Psoas muscle (tissue), 8 donors: Measurements from ENCODE around the gene C1QTNF8. TPM values are rescaled to one million over a fixed set of nuclear protein-coding genes. Genes with fewer than 3 reads are reported as not detected.

ENCODE experiments used
- ATAC-seq, 4 donors: fragments of 200-7000 bp; cut with Tn5 transposase; one replicate each; pipeline ENCODE4 v1.9.1; 2020; ENCODE audit warnings: moderate library complexity in 3 of 4, mild to moderate bottlenecking in 2 of 4
- DNase-seq, 2 donors: peaks; one replicate each; pipeline ENCODE4 v3.0.0-alpha.2; 2020
- H3K27ac ChIP-seq: fragments of 200-600 bp; one replicate; pipeline ENCODE4 v1.8.0; 2022
- H3K27me3 ChIP-seq, 3 donors: fragments of 200-600 bp in 1 of 3; one replicate each; pipeline versions ENCODE4 v1.6.1 to v1.8.0; 2013 to 2022; ENCODE audit warnings: low read length in 2 of 3, mild to moderate bottlenecking in 2 of 3, moderate library complexity in 1 of 3; ENCODE audit not compliant: insufficient read depth in 3 of 3
- H3K36me3 ChIP-seq, 2 donors: fragments of 200-600 bp in 1 of 2; one replicate each; pipeline versions ENCODE4 v1.6.1 to v1.8.0; 2013 to 2022; ENCODE audit warnings: low read depth in 1 of 2, mild to moderate bottlenecking in 1 of 2, moderate library complexity in 1 of 2; ENCODE audit not compliant: insufficient read depth in 1 of 2
- H3K4me1 ChIP-seq: fragments of 200-600 bp; one replicate; pipeline ENCODE4 v1.8.0; 2022
- H3K4me3 ChIP-seq: fragments of 200-600 bp; one replicate; pipeline ENCODE4 v1.8.0; 2022; ENCODE audit warnings: mild to moderate bottlenecking
- H3K9me3 ChIP-seq: fragments of 200-600 bp; one replicate; pipeline ENCODE4 v1.8.0; 2022
- WGBS, 3 donors: extraction: QIAGEN DNeasy Blood & Tissue Kit; methylation state at CpG; one replicate each; pipeline versions ENCODE4 v1.1.6 to v1.1.7; 2013; 5-methylcytosine and 5-hydroxymethylcytosine counted together
- intact Hi-C, 2 donors: fragments of 100-400 bp; cut with DNase I; formaldehyde crosslinking; loops; one replicate each; pipeline versions ENCODE4 v1.11.0 to v1.14.2; 2022
- polyA plus RNA-seq, 3 donors: library from polyadenylated mRNA; stranded (reverse); fragments of 200-250 nt; gene quantifications; one replicate each; pipeline ENCODE4 v1.2.3, GENCODE V29; 2013
- total RNA-seq, 4 donors: library from RNA; stranded (reverse); fragmentation: NEBNext Ultra II Directional in 2 of 4; extraction: Animal tissue kit (Norgen Biotek cat#: 25700) in 2 of 4; gene quantifications; one replicate each; pipeline versions ENCODE4 v1.2.1 to v1.2.4, GENCODE V29; 2021 to 2023
- TF ChIP-seq, protein P1 (sequence below): fragments of 200-600 bp; IDR thresholded peaks from one replicate; pipeline ENCODE4 v1.8.0; 2022; ENCODE audit warnings: antibody characterized with exemption
- donor health status: healthy with polysubstance abuse.
- donor health status: DM: no; HTN: no; CAD: no; lungs with moderate emphysema.
- donor health status: Bipolar disorder and iron deficiency.
- donor health status: healthy.
- donor health status: DM: yes; HTN: yes; CAD: no.
- donor health status: DM: no; HTN: no; CAD: no.
- donor health status: DM: no; HTN: no; CAD: no.
- donor health status: DM: yes; HTN: yes; CAD: no.

Gene C1QTNF8
- total and polyA plus RNA-seq, 7 donors = not detected

DNA sequence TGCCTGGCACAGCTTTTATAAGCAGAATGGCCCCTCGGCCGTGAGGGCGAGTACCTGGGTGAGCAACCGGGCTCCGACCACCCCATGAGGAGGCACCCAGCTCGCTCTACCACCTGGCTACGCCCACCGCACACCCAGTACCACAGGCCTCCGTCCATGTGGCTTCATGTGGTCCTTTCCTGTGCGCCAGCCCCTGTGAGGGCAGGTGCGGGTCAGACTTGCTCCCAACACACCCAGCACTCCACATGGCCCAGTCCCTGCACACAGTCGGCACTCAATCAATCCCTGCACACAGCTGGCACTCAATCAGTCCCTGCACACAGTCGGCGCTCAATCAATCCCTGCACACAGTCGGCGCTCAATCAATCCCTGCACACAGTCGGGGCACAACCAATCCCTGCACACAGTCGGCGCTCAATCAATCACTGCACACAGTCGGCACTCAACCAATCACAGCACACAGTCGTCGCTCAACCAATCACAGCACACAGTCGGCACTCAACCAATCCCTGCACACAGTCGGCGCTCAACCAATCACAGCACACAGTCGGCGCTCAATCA is 4.0 kb downstream of the C1QTNF8 start:
- no peak overlapping the region for H3K27ac ChIP-seq
- H3K4me3 ChIP-seq = no peak overlapping the region
- no peak for DNase-seq
- H3K9me3 ChIP-seq = no peaks in the 10 kb centered on the region
- intact Hi-C loops = no loop called here
- TF ChIP-seq, protein P1, sequence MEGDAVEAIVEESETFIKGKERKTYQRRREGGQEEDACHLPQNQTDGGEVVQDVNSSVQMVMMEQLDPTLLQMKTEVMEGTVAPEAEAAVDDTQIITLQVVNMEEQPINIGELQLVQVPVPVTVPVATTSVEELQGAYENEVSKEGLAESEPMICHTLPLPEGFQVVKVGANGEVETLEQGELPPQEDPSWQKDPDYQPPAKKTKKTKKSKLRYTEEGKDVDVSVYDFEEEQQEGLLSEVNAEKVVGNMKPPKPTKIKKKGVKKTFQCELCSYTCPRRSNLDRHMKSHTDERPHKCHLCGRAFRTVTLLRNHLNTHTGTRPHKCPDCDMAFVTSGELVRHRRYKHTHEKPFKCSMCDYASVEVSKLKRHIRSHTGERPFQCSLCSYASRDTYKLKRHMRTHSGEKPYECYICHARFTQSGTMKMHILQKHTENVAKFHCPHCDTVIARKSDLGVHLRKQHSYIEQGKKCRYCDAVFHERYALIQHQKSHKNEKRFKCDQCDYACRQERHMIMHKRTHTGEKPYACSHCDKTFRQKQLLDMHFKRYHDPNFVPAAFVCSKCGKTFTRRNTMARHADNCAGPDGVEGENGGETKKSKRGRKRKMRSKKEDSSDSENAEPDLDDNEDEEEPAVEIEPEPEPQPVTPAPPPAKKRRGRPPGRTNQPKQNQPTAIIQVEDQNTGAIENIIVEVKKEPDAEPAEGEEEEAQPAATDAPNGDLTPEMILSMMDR = no peak
- ATAC-seq = no peak
- H3K4me1 ChIP-seq = peaks cover 5% of the 10 kb centered on the region
- WGBS, 3 donors = 95 to 97% (median 95%) methylated on average over 25 to 27 of the region's 27 CpGs
- no peaks in the 10 kb centered on the region for H3K36me3 ChIP-seq
- peaks cover 0 to 32% (median 6%) of the 10 kb centered on the region in 3 donors for H3K27me3 ChIP-seq

GRCh38 chr16:1090620-1091587 is 5.1 kb downstream of the C1QTNF8 start:
- H3K36me3 ChIP-seq = no peaks in the 10 kb centered on the region
- peaks cover 2% of the 10 kb centered on the region for H3K4me1 ChIP-seq
- DNase-seq (peak; percentile 38 to 84), ATAC-seq (peak; percentile 56 to 75 (median 70))
- H3K9me3 ChIP-seq = no peaks in the 10 kb centered on the region
- TF ChIP-seq, protein P1 = no peak
- intact Hi-C loops = no loop called here
- 31 to 35% (median 31%) methylated on average over 18 to 27 of the region's 27 CpGs for WGBS, 3 donors
- peaks cover 0 to 34% (median 6%) of the 10 kb centered on the region in 3 donors for H3K27me3 ChIP-seq
- H3K4me3 ChIP-seq = peak overlapping the region; percentile 47
- peak overlapping the region; percentile 58 for H3K27ac ChIP-seq

DNA sequence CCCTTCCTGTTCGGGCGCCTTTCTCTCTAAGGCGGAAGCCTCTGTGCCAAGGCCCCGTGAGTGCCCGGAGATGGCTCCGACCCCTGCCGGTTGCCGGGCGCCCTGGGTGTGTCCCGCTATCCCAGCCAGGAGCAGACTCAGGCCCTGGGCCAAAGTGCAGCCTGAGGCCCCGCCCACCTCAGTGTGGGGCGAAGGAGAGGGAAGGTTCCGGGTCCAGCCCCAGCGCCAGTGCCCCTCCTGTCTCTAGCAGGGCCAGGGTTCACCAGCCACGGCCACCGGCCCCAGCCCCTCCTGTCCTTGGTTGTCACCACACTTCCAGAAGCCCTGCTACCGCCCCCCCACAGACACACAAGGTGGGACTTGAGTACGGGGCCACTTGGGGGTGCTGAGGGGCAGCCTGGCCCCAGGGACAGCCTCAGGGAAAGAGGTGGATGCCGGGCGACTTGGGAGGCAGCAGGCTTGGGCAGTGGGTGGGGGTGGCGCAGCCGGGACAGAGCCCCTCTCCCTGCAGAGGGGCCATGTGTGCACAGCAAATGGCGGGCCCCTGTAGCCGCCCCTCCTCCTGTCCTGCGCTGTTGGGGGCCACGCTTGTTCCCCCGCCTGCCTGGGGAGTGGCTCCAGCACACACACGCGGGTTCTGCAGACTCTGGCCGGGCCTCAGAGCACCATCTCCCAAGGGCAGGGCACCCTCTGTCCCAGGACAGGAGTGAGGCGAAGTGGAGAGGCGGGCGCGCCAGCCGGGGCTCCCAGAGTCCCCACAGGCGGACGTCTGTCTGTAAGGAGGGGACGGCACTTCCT is 6.0 kb downstream of the C1QTNF8 start:
- TF ChIP-seq, protein P1 = no peak
- Histone ChIP-seq H3K4me1 (peaks cover 2% of the 10 kb centered on the region), H3K27ac (peak overlapping the region; percentile 58), H3K9me3 (peaks cover 4% of the 10 kb centered on the region), H3K4me3 (peak overlapping the region; percentile 47), H3K36me3 (no peaks in the 10 kb centered on the region), H3K27me3 (peaks cover 0 to 34% (median 8%) of the 10 kb centered on the region in 3 donors)
- peak; percentile 60 to 88 (median 76) for ATAC-seq
- intact Hi-C loops = no loop called here
- WGBS, 3 donors = 21 to 24% (median 21%) methylated on average over 32 to 38 of the region's 38 CpGs
- peak; percentile 61 to 90 for DNase-seq

DNA sequence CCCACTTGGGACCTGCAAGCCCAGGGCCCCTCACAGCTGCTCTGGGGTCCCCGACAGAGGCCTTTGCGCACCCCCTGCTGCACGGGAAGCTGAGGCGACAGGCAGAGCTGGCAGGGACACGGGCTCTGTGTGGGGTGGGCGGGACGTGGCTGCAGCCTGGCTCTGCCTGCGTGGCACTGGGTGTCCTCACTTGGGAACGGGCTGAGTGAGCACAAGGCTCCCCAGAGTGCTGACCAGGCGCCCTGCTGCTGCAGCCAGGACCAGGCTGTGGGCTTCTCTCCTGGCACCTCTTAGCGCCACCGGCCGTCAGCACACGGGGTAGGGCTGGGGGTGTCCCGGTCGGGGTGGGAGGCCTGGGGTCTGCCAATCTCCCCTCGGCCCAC is 6.6 kb downstream of the C1QTNF8 start:
- peaks cover 2% of the 10 kb centered on the region for H3K4me1 ChIP-seq
- peaks cover 8% of the 10 kb centered on the region for H3K9me3 ChIP-seq
- no peak overlapping the region for H3K27ac ChIP-seq
- TF ChIP-seq, protein P1 = no peak
- peak; percentile 20 to 72 (median 60) for ATAC-seq
- peaks cover 0 to 34% (median 8%) of the 10 kb centered on the region in 3 donors for H3K27me3 ChIP-seq
- WGBS, 3 donors = 19 to 24% (median 22%) methylated on average over 15 to 17 of the region's 17 CpGs
- DNase-seq = peak in 1 of 2 donors; percentile 79
- H3K36me3 ChIP-seq = no peaks in the 10 kb centered on the region
- H3K4me3 ChIP-seq = peak overlapping the region; percentile 47
- intact Hi-C loops = no loop called here
